CD4-positive, alpha-beta T cell treated with Interleukin-6 at 100 ng/mL for 8 hours (primary cell): Measurements from ENCODE around the gene DLX3.
A peak's percentile ranks its signal among the peaks of the same experiment; 100 is the strongest.

Source experiments
- DNase-seq: peaks from one replicate; pipeline ENCODE4 v3.0.0-alpha.2; 2020; ENCODE audit warnings: mixed read lengths, low spot score

The DLX3 gene

DNA sequence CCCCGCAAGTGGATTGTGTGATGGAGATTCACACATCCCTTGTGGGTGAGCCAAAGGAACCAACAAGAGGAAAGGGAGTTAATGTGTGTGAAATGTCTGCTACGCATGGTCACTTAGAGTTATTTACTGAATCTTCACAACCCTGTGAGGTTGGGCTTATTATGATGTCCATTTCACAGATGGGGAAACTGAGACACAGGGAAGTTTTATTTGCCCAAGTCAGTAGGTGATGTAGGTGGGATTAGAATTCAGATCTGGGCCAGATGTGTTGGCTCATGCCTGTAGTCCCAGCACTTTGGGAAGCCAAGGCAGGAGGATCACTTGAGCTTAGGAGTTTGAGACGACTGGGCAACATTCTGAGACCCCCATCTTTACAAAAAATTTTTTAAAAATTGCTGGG, 37.7 kb downstream of the DLX3 start:
- DNase-seq = no peak

DNA sequence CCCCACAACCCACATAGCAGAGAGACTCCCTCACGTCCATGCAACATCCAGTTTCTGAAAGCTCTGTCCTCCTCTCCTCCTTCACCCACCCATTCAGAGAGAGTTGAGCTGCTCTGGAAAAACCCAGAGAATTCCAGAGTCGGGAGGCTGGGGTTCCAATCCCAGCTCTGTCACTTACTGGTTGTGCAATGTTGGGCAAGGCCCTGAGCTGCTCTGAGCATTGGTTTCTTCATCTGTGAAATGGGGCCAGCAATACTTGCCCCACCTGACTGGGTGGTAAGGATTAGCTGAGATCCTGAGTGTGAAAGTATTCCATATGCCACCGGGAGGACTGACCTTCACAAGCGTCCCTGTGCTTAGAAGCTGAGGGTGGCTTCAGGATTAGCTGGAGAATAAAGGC, 38.2 kb downstream of the DLX3 start:
- no peak for DNase-seq

DNA sequence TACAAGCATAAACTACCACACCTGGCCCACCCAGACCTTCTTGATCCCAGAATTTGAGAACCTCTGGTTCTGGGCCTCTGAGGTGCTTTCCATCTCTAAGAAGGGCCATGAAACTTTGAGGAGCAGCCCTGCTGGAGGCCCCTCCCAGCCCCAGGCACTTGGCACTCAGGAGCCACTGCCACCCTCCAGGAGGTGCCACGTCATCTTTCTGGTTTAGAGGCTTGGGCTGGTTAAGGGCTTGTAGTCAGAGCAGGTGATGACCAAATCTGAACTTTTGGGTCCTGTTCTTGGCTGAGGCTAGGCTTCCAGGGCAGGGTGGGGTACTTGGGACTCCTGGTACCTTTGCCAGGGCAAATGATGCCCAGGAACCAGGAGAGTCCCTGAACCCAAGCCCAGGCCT, 39.9 kb downstream of the DLX3 start:
- no peak for DNase-seq

DNA sequence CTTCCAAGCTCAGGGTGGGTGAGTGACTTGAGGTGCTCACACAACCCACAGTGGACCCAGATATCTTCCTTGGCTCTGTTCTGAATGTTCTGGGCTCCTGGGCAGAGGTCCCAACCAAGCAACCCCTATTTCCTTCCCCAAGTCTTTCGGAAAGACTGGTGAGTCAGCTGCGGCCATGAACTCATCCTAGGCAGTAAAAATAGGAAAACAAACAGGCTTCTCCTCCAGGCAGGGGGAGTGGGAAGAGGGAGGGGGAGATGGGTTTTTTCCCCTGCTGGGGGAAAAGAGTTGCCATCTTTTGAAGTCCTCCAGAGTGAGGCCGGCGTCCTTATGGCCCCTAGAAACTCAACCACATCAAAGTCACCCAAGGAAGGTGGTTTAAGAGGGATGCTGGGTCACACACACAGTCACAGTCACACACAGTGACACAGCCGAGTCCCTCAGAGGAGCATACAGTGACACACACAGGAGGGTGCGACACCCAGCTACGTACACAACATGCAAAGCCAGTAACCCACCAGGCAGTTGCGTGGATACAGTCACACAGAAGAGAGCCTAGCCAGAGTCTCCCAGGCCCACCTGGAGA, 42.0 kb downstream of the DLX3 start:
- no peak for DNase-seq

DNA sequence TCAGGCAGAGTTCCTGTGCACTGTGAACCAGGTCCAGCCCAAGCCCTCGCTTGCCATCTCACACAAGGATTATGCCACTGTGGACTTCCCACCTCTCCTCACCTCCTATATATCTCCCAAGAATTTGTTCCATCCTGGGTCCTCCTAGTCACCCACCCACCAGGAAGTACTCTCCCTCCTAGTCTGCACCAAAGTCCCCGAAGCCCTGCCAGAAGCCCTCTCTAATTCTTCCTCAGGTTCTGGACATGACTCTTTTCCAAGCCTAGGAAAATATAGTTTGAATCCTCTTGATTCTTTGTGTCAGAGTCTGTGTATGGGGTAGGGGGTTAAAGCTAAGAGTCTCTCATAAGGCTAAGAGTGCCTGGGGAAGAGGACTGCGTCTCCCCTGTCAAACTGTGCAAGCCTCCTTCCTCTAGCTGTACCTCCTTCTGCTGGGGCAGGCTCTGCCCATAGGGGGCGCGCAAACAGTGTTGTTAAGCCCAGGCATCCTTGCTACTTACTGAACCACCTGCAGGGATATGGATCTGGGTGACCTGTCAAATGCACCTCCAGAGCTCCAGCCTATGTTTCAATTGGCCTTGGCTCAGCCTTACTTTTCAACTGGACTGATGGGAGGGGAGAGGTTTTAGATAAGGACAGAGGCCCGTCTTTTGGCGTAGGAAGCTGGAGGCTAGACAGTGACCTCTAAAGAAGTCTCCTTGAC, 42.7 kb downstream of the DLX3 start:
- DNase-seq = peak; percentile 72

DNA sequence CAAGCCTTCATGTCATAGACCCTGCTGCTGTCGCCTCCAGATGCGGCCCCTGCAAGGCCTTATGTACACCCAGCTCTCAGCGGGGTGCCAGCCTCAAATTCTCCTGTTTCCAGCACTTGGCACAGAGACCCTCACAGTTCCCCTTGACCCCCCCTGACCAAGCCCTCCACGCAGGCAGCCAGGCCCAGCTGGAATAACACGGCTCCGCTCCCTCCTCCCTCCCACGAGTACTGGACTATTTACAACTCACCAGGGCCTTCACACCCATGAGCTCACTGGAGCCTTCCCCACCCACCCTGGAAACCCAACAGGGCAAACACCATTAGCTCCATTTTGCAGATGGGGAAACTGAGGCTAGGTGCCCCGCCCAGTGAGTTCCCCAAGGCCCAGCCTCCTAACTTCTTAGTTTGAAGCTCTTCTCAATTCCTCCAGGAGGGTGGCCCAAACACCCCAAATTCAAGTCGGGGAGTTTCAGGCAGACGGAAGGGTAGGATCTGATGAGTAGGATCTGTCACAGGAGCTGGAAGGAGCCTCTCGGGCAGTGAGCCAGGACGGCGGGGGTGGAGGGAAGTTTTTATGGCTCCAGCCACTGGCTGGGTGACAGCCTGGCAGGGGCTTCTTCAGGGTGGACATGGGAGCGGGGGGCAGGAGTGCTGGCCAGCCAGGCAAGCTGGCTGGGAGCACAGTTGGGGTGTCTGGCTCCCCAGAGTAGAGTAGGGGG, 43.5 kb downstream of the DLX3 start:
- no peak for DNase-seq

DNA sequence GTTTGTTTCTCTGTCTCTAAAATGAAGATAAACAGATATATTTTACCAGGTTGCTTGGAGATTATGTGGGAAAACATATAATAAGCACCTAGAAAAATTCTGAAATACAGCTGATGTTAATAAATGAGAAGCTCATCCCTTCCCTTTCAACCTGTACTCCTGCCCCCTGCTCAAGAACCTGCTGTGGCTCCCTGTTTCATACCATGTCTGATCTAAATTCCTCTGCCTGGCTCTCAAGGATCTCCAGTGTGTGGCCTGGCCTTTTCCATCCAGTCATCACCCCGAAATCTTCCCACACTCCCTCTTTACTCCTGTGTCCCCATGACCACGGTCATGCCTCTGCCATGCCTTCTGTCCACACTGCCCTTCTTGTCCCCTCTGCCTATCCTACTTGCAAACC, 45.4 kb downstream of the DLX3 start:
- DNase-seq = no peak

DNA sequence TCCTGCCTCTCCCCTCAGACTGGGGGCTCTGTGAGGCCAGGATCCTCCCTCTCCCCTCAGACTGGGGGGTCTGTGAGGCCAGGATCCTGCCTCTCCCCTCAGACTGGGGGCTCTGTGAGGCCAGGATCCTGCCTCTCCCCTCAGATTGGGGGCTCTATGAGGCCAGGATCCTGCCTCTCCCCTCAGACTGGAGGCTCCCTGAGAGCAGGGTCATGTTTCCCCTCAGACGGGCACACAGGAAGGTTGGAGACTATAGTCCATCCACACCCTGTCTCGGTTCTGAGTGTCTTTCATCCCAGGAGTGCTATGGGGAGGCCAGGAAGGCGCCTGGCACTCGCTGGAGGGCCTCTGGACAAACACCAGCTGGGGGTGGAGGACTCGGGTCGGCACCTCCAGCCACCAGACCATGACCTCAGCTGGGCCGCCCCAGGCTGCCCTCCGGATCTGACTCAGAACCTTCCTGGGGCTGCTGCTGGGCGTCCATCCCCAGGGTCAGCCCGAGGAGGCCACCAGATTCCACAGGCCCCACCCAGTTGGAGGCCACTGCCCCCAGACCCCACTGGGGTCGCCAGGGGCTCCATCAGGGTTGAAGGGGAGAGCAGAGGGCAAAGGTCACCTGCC, 48.0 kb downstream of the DLX3 start:
- DNase-seq = no peak

DNA sequence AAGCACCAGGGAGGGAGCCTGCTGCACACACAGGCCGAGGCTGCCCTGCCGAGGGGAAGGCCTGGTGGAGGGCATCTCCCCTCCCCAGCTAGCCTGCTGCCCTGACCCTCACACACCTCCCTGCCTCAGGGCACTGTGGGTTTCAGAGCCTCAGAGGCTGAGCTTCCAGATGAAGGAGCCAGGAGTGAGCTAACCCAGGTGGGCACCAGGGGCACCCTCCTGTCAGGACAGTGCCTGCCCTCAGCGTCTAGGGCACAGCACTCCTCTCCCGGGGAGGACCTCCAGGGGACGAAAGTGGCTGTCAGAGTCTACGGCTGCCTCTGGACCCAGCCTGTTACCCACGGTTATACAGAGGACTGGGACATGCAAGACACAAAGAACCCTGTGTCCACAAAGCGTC, 48.8 kb downstream of the DLX3 start:
- DNase-seq = no peak

DNA sequence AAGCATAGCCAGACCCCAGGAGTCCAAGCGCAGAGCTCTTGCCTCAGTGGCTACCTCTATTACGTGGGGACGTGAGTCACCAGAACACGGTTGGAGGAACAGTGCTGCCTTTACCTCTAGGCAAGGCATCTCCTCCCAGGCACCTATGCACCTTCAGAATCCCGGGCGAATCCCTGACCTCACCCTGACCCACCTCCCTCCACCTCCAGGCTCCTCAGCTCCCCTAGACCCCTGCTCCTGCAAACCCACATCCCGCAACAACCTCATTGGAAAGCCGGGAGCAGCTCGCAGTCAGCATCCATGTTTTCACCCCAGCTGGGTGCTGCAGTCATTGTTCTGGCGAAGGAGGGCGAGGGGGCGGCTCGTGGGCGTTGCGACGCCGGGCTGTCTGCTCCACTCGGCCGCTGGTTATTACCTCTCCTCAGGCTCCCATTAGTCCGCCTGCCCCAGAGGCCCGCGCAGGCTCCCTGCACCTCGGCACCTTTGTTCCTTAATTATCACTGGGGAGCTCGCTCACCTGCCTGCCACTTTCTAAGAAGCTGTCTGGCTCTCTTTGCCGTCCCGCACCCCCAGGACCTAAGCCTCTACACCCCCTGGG, 50.7 kb downstream of the DLX3 start:
- DNase-seq = no peak

DNA sequence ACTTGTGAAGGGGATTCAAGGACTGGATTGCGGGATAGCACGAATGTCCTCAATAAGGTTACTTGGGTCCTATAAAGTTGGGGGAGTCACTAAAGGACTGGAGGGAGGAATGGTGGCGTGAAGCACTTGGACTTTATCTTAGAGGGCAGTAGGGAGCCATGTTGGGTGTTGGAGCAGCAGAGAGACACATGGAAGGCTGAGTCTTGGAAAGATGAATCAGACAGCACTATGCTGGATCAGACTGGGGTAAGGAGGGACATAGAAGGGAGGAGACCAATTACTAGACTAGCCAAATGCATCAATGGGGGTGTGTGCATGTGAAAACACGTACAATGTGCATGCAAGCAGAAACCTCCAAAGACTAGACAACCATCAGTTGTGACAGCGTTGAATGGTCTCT, 52.1 kb downstream of the DLX3 start:
- no peak for DNase-seq

DNA sequence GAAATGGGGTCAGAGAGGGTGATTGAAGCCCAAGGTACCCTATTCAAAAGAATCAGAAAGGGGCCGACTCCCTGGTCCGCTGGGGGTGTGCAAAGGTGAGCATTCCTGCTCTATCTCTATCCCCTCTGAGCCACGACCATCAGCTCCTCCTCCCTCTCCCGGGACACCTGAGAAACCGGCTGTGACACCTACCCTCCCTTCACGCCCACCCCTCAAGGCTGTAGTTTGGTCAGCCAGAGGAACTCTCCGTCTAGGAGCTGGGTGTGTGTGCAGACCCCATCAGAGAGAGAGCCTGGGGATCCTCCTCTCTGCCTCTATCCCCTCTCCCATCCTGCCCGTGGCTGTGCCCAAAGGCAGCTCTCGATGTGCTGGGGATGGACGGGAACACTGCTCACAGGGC, 53.6 kb downstream of the DLX3 start:
- DNase-seq = no peak
